ENCODE data around the gene TLR10. TPM values are rescaled to one million over a fixed set of nuclear protein-coding genes. Genes with fewer than 3 reads are reported as not detected.

TLR10 gene
- polyA plus RNA-seq, 1 of the 3 experiments (the other 2 are of a cell fraction), result not detected

DNA sequence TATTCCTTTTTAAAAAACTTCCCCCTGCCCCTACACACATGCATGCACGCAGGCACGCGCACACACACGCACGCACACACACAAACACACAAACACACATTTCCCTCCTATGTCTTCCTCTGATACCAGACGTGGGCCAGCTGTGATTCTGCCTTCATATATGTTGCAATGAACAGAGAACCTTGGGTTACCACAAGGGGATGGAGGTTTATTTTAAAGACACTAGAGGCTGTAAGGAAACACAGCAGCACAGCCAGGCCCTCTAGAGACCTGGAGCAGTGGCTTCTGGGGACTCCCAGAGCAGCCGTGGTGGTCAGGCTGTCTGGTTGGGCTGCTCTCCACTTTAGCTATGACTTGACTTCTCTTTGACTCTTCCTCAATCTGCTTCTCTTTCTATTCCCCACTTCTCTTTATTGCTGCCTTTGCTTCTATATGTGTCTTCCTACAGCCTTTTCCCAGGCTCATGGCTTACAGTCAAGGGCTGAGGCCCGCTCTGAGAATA is 3.2 kb upstream of the TLR10 start (continued):
- TF ChIP-seq CHD2 (IDR thresholded peaks at IDR 0.05; ENCODE audit: low read length, partially characterized antibody) (no peak), NFIC (IDR thresholded peaks at IDR 0.05; ENCODE audit: borderline replicate concordance) (no peak), MXI1 (IDR thresholded peaks at IDR 0.05; ENCODE audit: low read depth, low read length) (no peak), POLR2AphosphoS5 (IDR thresholded peaks at IDR 0.05; ENCODE audit: low read depth, low read length) (no peak), ELF1 (IDR thresholded peaks at IDR 0.05) (no peak)
- TF ChIP-seq, protein P1, sequence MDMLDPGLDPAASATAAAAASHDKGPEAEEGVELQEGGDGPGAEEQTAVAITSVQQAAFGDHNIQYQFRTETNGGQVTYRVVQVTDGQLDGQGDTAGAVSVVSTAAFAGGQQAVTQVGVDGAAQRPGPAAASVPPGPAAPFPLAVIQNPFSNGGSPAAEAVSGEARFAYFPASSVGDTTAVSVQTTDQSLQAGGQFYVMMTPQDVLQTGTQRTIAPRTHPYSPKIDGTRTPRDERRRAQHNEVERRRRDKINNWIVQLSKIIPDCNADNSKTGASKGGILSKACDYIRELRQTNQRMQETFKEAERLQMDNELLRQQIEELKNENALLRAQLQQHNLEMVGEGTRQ (IDR thresholded peaks at IDR 0.05; ENCODE audit: borderline replicate concordance, low read depth, low read length), result no peak
- TF ChIP-seq, protein P2, sequence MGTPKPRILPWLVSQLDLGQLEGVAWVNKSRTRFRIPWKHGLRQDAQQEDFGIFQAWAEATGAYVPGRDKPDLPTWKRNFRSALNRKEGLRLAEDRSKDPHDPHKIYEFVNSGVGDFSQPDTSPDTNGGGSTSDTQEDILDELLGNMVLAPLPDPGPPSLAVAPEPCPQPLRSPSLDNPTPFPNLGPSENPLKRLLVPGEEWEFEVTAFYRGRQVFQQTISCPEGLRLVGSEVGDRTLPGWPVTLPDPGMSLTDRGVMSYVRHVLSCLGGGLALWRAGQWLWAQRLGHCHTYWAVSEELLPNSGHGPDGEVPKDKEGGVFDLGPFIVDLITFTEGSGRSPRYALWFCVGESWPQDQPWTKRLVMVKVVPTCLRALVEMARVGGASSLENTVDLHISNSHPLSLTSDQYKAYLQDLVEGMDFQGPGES (IDR thresholded peaks at IDR 0.05; ENCODE audit: low read depth, low read length), result no peak
- TF ChIP-seq, protein P3, sequence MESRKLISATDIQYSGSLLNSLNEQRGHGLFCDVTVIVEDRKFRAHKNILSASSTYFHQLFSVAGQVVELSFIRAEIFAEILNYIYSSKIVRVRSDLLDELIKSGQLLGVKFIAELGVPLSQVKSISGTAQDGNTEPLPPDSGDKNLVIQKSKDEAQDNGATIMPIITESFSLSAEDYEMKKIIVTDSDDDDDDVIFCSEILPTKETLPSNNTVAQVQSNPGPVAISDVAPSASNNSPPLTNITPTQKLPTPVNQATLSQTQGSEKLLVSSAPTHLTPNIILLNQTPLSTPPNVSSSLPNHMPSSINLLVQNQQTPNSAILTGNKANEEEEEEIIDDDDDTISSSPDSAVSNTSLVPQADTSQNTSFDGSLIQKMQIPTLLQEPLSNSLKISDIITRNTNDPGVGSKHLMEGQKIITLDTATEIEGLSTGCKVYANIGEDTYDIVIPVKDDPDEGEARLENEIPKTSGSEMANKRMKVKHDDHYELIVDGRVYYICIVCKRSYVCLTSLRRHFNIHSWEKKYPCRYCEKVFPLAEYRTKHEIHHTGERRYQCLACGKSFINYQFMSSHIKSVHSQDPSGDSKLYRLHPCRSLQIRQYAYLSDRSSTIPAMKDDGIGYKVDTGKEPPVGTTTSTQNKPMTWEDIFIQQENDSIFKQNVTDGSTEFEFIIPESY (IDR thresholded peaks at IDR 0.05; ENCODE audit: borderline replicate concordance, low read depth), result no peak

DNA sequence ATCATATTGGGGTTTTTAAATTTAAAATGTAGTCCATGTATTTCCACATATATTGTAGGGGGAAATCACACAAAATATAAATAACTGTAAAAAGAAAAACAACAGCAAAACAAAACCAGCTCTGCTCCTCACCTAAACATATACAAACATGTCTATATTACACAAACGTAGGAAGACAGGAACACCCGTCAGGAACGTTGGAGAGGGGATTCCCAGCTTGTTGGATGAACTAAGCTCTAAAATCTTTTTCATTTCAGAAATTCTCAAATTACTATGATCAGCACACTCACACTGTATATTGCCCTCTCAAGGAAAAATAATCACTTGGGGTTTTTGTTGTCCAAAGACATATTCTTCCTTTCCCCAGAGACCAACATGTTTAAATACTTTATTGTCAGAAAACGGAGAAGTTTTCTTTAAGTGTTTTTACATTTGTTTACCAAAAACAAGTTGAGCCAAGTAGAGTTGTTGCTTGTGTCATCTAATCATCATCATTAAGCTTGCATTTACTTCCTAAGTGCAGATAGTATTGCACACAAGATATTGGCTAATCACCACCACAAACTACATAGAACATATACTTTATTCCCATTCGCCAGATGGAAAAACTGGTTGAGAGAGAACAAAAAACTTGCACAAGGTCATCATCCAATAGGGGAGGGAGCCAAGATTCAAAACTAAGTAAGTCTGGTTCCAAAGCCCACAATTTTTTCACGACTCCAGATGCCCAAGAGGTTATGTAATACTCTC is 2.4 kb upstream of the TLR10 start:
- TF ChIP-seq FOXJ3 (CRISPR knock-in tag; IDR thresholded peaks at IDR 0.05) (no peak), TEAD4 (IDR thresholded peaks at IDR 0.05; ENCODE audit: borderline replicate concordance, insufficient read depth) (no peak), TAF1 (IDR thresholded peaks at IDR 0.05; ENCODE audit: borderline replicate concordance, low read depth, low read length) (no peak), RXRA (IDR thresholded peaks at IDR 0.05; ENCODE audit: borderline replicate concordance, low read depth) (no peak), NFIC (IDR thresholded peaks at IDR 0.05; ENCODE audit: borderline replicate concordance) (no peak), GABPA (IDR thresholded peaks at IDR 0.05; ENCODE audit: low read depth) (no peak), NRF1 (IDR thresholded peaks at IDR 0.05; ENCODE audit: low read depth, low read length) (no peak), RAD21 (IDR thresholded peaks at IDR 0.05; ENCODE audit: low read length) (no peak), FOXM1 (IDR thresholded peaks at IDR 0.05; ENCODE audit: low read depth) (no peak), JUND (IDR thresholded peaks at IDR 0.05) (no peak)
- TF ChIP-seq, protein P4, sequence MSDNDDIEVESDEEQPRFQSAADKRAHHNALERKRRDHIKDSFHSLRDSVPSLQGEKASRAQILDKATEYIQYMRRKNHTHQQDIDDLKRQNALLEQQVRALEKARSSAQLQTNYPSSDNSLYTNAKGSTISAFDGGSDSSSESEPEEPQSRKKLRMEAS (IDR thresholded peaks at IDR 0.05; ENCODE audit: low read depth), result no peak
- TF ChIP-seq, protein P2 (IDR thresholded peaks at IDR 0.05; ENCODE audit: low read depth, low read length), result no peak
- POLR2A ChIA-PET, result no interaction called here

More for the DNA sequence above, 2.4 kb upstream of the TLR10 start:
- 49% methylated on average over 6 of the region's 6 CpGs for WGBS (ENCODE audit: low lambda C conversion rate)
- H3K36me3 ChIP-seq (replicated peaks in 1 of 2; ENCODE audit: control insufficient read depth in 1 of 2, insufficient read depth in 2 of 2, low read length in 1 of 2), result no peaks in the 10 kb centered on the region
- no peaks in the 10 kb centered on the region for H3K4me1 ChIP-seq (ENCODE audit: control insufficient read depth in 1 of 2, insufficient read depth in 2 of 2, low read depth in 1 of 2, low read length in 1 of 2)
- no peak overlapping the region for H3K9ac ChIP-seq
- no peaks in the 10 kb centered on the region for H3F3A ChIP-seq (replicated peaks; ENCODE audit: insufficient read depth)
- no peak overlapping the region for H3K27ac ChIP-seq (ENCODE audit: low read depth in 2 of 2, low read length in 1 of 2)
- DNase-seq, result no peak
- CTCF ChIA-PET, result interaction anchor here (0.8 to 8.0 kb wide), 6 partner anchors 18 to 605 kb away, joined by 3 to 88 read pairs (median 5); no protein-coding TSS in a partner anchor
- H3K4me3 ChIP-seq (ENCODE audit: low read depth in 2 of 2, low read length in 1 of 2), result no peak overlapping the region
- peaks cover 5% of the 10 kb centered on the region; the same call in 1 of the 2 replicates for H3K27me3 ChIP-seq (ENCODE audit: insufficient read depth)
- H4K20me1 ChIP-seq (ENCODE audit: insufficient read depth), result no peaks in the 10 kb centered on the region
- H3K9me3 ChIP-seq, result no peaks in the 10 kb centered on the region
- H3K4me2 ChIP-seq, result no peak overlapping the region
- no peaks in the 10 kb centered on the region for H3K9me2 ChIP-seq
- H3K79me2 ChIP-seq (ENCODE audit: insufficient read depth), result no peaks in the 10 kb centered on the region
- H2AFZ ChIP-seq (ENCODE audit: low read depth), result no peak overlapping the region

Data from SK-N-SH (cell line).